ENCODE measurements around the gene C10orf120. TPM values are rescaled to one million over a fixed set of nuclear protein-coding genes. Genes with fewer than 3 reads are reported as not detected.

Gene C10orf120
- total RNA-seq, 4 donors from 2014 or later = not detected

DNA sequence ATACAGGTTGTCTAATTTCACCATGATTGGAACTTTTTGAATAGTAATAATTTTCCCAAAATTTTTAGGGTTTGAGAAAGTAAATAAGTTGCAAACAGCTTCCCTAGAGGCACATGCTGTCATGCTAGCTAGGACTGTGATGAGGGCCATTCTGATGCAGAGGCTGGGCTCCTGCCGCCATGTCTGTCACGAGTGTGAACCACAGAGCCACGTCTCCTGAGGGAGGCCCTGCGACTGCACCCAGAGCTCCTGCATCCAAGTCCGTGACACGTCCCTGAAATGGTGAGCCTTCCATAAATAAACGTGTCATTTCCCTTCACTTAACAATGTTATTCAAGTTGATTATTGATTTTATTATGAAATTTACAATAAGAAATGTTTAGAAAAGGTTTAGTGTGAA, 40.0 kb downstream of the C10orf120 start:
- Histone ChIP-seq H3K4me1 (no peaks in the 10 kb centered on the region), H3K27me3 (no peaks in the 10 kb centered on the region), H3K4me3 (no peak overlapping the region), H3K36me3 (no peaks in the 10 kb centered on the region), H3K9me3 (no peaks in the 10 kb centered on the region), H3K27ac (no peak overlapping the region)
- no peak for DNase-seq
- intact Hi-C loops (cut with DNase I; ENCODE audit: low total_unique reads) = no loop called here
- no peak for TF ChIP-seq POLR2A (IDR thresholded peaks at IDR 0.05)
- TF ChIP-seq, protein P1, sequence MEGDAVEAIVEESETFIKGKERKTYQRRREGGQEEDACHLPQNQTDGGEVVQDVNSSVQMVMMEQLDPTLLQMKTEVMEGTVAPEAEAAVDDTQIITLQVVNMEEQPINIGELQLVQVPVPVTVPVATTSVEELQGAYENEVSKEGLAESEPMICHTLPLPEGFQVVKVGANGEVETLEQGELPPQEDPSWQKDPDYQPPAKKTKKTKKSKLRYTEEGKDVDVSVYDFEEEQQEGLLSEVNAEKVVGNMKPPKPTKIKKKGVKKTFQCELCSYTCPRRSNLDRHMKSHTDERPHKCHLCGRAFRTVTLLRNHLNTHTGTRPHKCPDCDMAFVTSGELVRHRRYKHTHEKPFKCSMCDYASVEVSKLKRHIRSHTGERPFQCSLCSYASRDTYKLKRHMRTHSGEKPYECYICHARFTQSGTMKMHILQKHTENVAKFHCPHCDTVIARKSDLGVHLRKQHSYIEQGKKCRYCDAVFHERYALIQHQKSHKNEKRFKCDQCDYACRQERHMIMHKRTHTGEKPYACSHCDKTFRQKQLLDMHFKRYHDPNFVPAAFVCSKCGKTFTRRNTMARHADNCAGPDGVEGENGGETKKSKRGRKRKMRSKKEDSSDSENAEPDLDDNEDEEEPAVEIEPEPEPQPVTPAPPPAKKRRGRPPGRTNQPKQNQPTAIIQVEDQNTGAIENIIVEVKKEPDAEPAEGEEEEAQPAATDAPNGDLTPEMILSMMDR (IDR thresholded peaks at IDR 0.05) = no peak

GRCh38 chr10:122659126-122659525, 40.5 kb downstream of the C10orf120 start:
- intact Hi-C loops (cut with DNase I; ENCODE audit: low total_unique reads) = no loop called here
- no peak for DNase-seq
- H3K9me3 ChIP-seq = no peaks in the 10 kb centered on the region

DNA sequence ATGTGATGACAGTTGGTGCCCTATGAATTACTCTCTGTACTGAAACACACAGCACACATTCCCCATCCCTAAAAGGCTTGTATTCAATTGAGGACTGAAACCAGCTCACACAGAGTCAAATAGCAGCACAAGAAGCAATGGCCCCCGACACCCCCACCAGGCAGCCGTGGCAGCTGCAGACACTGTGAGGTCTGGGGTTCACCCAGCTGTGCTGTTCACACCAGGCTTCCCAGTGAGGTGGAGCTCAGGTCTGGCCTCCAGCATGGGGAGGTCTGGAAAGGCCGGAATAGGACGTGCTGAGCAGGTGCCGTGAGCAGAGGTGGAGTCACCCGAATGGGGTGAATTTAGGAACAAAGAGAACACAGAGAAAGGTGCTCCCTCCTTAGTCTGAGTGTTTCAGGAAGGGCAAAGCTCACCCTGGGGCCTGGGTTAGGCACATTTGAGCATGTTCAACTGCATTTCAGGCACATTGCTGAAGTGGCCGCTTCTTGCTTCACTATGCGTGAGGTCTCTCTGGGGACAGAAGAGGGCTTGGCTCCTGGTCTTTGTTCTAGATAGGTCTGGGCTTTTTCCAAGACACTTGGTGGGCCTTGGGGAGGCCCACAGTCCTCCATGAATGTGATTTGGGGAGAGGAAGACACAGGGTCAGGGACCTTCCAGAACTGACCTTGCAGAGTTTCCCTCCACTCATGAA, 41.1 kb downstream of the C10orf120 start:
- no peak for DNase-seq
- H3K27ac ChIP-seq = no peak overlapping the region
- H3K4me3 ChIP-seq = no peak overlapping the region

More at GRCh38 chr10:122659126-122659525, 40.5 kb downstream of the C10orf120 start:
- Histone ChIP-seq H3K27ac (no peak overlapping the region), H3K4me3 (no peak overlapping the region), H3K36me3 (no peaks in the 10 kb centered on the region), H3K27me3 (no peaks in the 10 kb centered on the region), H3K4me1 (no peaks in the 10 kb centered on the region)
- no peak for TF ChIP-seq POLR2A (IDR thresholded peaks at IDR 0.05)
- TF ChIP-seq, protein P1 (IDR thresholded peaks at IDR 0.05) = no peak

GRCh38 chr10:122657729-122658128, 41.9 kb downstream of the C10orf120 start:
- no peak for TF ChIP-seq POLR2A (IDR thresholded peaks at IDR 0.05)
- TF ChIP-seq, protein P1 (IDR thresholded peaks at IDR 0.05) = no peak
- Histone ChIP-seq H3K4me3 (no peak overlapping the region), H3K27ac (no peak overlapping the region), H3K4me1 (no peaks in the 10 kb centered on the region), H3K36me3 (no peaks in the 10 kb centered on the region), H3K9me3 (no peaks in the 10 kb centered on the region), H3K27me3 (no peaks in the 10 kb centered on the region)
- no peak for DNase-seq
- intact Hi-C loops (cut with DNase I; ENCODE audit: low total_unique reads) = no loop called here

More for the DNA sequence above, 41.1 kb downstream of the C10orf120 start:
- Histone ChIP-seq H3K27me3 (no peaks in the 10 kb centered on the region), H3K36me3 (no peaks in the 10 kb centered on the region), H3K9me3 (no peaks in the 10 kb centered on the region), H3K4me1 (no peaks in the 10 kb centered on the region)
- intact Hi-C loops (cut with DNase I; ENCODE audit: low total_unique reads) = no loop called here
- no peak for TF ChIP-seq POLR2A (IDR thresholded peaks at IDR 0.05)
- TF ChIP-seq, protein P1 (IDR thresholded peaks at IDR 0.05) = no peak

DNA sequence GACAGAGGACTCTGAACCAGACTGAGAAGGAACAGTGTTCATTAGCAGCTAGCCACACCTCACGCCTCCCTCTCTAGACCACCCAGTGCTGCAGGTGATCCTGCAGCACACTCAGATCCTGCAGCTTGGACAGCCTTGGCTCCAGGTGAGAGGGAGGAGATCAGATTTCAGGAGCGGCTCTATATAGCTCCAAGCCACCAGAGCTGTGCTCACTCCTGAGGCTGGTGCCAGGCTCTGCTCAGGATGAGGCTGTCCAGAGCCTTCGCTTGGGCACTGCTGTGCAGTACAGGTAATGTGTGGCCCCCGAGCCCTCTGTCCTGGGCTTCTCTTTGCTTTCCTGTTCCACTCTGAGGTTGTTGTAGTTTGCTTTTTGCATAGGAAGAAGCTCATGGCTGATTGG, 42.4 kb downstream of the C10orf120 start:
- intact Hi-C loops (cut with DNase I; ENCODE audit: low total_unique reads) = no loop called here
- Histone ChIP-seq H3K4me1 (no peaks in the 10 kb centered on the region), H3K36me3 (no peaks in the 10 kb centered on the region), H3K4me3 (no peak overlapping the region), H3K27ac (no peak overlapping the region), H3K9me3 (no peaks in the 10 kb centered on the region), H3K27me3 (no peaks in the 10 kb centered on the region)
- no peak for DNase-seq
- TF ChIP-seq POLR2A (IDR thresholded peaks at IDR 0.05) = no peak
- TF ChIP-seq, protein P1 (IDR thresholded peaks at IDR 0.05) = no peak

Measured in uterus (tissue), 4 donors.